Measurements from ENCODE around the gene DTNBP1. TPM values are rescaled to one million over a fixed set of nuclear protein-coding genes. Genes with fewer than 3 reads are reported as not detected.
A peak's percentile ranks its signal among the peaks of the same experiment; 100 is the strongest.

DTNBP1 gene
- total RNA-seq, 2 donors from 2014 or later = 18.9 to 23.2 TPM

GRCh38 chr6:15512126-15512525 is 150.7 kb downstream of the DTNBP1 start:
- ATAC-seq (peak; percentile 42 to 61), DNase-seq (no peak)
- intact Hi-C loops (cut with DNase I) = no loop called here

- intact Hi-C loops (cut with DNase I) = no loop called here
- peak; percentile 79 to 90 for ATAC-seq
- DNase-seq = peak; percentile 76
Measured at GRCh38 chr6:15511248-15512125, 151.3 kb downstream of the DTNBP1 start.

- DNase-seq (no peak), ATAC-seq (no peak)
- intact Hi-C loops (cut with DNase I) = no loop called here
Measured at GRCh38 chr6:15510536-15511247, 152.1 kb downstream of the DTNBP1 start.

GRCh38 chr6:15510121-15510520 is 152.7 kb downstream of the DTNBP1 start:
- no peak for DNase-seq

GRCh38 chr6:15509335-15509933 is 153.4 kb downstream of the DTNBP1 start:
- no peak for DNase-seq
- ATAC-seq = no peak
- intact Hi-C loops (cut with DNase I) = loop anchor here in 1 of 2 donors (10.0 kb wide), 1 partner anchor 115 kb away; no protein-coding TSS in a partner anchor

More at GRCh38 chr6:15510121-15510520, 152.7 kb downstream of the DTNBP1 start:
- intact Hi-C loops (cut with DNase I) = no loop called here
- no peak for ATAC-seq

- ATAC-seq (no peak), DNase-seq (no peak)
- intact Hi-C loops (cut with DNase I) = loop anchor here in 1 of 2 donors (10.0 kb wide), 1 partner anchor 116 kb away; no protein-coding TSS in a partner anchor
Measured at GRCh38 chr6:15508931-15509330, 153.9 kb downstream of the DTNBP1 start.

GRCh38 chr6:15508441-15508871 is 154.4 kb downstream of the DTNBP1 start:
- DNase-seq (no peak), ATAC-seq (no peak)
- intact Hi-C loops (cut with DNase I) = loop anchor here in 1 of 2 donors (10.0 kb wide), 1 partner anchor 116 kb away; no protein-coding TSS in a partner anchor

- ATAC-seq (no peak), DNase-seq (no peak)
- intact Hi-C loops (cut with DNase I) = loop anchor here in 1 of 2 donors (10.0 kb wide), 1 partner anchor 117 kb away; no protein-coding TSS in a partner anchor
Measured at GRCh38 chr6:15507746-15508145, 155.1 kb downstream of the DTNBP1 start.

- no peak for ATAC-seq
- intact Hi-C loops (cut with DNase I) = loop anchor here in 1 of 2 donors (10.0 kb wide), 1 partner anchor 118 kb away; no protein-coding TSS in a partner anchor
- DNase-seq = no peak
Measured at GRCh38 chr6:15507221-15507620, 155.6 kb downstream of the DTNBP1 start.

GRCh38 chr6:15506066-15506465 is 156.8 kb downstream of the DTNBP1 start:
- ATAC-seq (no peak), DNase-seq (no peak)
- intact Hi-C loops (cut with DNase I) = loop anchor here in 1 of 2 donors (10.0 kb wide), 1 partner anchor 119 kb away; no protein-coding TSS in a partner anchor

GRCh38 chr6:15505463-15505918 is 157.3 kb downstream of the DTNBP1 start:
- intact Hi-C loops (cut with DNase I) = loop anchor here in 1 of 2 donors (10.0 kb wide), 1 partner anchor 119 kb away; no protein-coding TSS in a partner anchor
- no peak for DNase-seq
- no peak for ATAC-seq

GRCh38 chr6:15504581-15505350 is 158.1 kb downstream of the DTNBP1 start:
- DNase-seq (peak; percentile 77), ATAC-seq (peak; percentile 68 to 76)
- intact Hi-C loops (cut with DNase I) = loop anchor here (5.0 to 10.0 kb wide), 2 partner anchors 118 to 120 kb away; no protein-coding TSS in a partner anchor

GRCh38 chr6:15504040-15504495 is 158.8 kb downstream of the DTNBP1 start:
- DNase-seq (peak; percentile 67), ATAC-seq (peak; percentile 41 to 56)
- intact Hi-C loops (cut with DNase I) = loop anchor here (5.0 to 10.0 kb wide), 2 partner anchors 118 to 121 kb away; no protein-coding TSS in a partner anchor

GRCh38 chr6:15503346-15503680 is 159.5 kb downstream of the DTNBP1 start:
- no peak for DNase-seq
- intact Hi-C loops (cut with DNase I) = loop anchor here (5.0 to 10.0 kb wide), 2 partner anchors 119 to 121 kb away; no protein-coding TSS in a partner anchor

GRCh38 chr6:15502446-15503345 is 160.1 kb downstream of the DTNBP1 start:
- DNase-seq (no peak), ATAC-seq (no peak)
- intact Hi-C loops (cut with DNase I) = loop anchor here (5.0 to 10.0 kb wide), 2 partner anchors 120 to 122 kb away; no protein-coding TSS in a partner anchor

More at GRCh38 chr6:15503346-15503680, 159.5 kb downstream of the DTNBP1 start:
- no peak for ATAC-seq

- peak; percentile 19 to 60 for ATAC-seq
- DNase-seq = peak; percentile 67
- intact Hi-C loops (cut with DNase I) = loop anchor here (5.0 to 10.0 kb wide), 2 partner anchors 120 to 123 kb away; no protein-coding TSS in a partner anchor
Measured at GRCh38 chr6:15501826-15502445, 160.9 kb downstream of the DTNBP1 start.

Data from left cardiac atrium (tissue), 4 donors.